HS-27A (cell line): ENCODE data around the gene PCDHGA2.
"Not testable (repeated sequence)": the region's sequence is repeated elsewhere in the genome, so short reads cannot be mapped to it uniquely, and the experiment has no call there.

Experiments
- DNase-seq: peaks from one replicate; pipeline ENCODE4 v3.0.0-alpha.2; 2012; ENCODE audit warnings: low read depth, missing footprints

PCDHGA2 gene

GRCh38 chr5:141338538-141339306 lies at the start of gene PCDHGA2:
Gene PCDHGA2 (plus strand): TSS chr5:141338760.
- no peak for DNase-seq

DNA sequence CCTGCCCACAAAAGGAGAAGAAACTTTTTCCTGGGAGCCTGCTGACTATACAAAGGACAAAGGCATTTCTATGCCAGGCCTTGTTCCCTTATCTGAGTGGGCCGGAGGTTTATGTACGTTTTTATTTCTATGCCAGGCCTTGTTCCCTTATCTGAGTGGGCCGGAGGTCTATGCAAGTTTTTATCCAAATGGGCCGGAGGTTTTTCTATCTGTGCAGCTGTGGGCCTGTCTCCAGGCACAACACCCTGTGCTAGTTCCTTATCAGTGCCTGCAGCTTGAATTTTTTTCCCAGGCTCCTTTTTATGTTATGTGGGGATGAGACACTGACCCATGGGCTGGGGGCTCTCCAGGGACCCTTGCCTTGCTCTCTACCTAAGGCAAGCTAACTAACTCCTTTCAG lies 40.2 kb upstream of the PCDHGA2 start:
- no peak for DNase-seq

DNA sequence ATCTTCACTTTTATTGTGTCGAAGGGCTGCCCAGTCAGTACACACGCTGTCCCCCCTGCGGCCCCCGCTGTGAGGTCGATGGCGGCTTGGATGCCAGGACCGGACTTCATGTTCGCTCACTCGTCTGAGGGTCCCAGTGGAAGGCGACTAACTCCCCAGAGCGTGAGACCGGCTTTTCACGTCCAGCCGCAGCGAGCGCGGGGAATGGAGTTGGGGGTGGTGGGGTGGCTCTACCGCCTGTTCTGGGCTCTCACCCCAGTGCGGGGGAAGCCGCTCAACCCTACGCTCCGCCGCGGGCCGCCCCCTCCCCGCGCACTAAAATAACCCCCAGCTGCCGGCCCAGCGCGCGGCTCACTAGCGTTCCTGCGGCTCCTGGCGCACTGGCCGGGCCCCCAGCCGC lies 34.8 kb upstream of the PCDHGA2 start, which contains the start of gene SLC25A2:
Gene SLC25A2 (minus strand): TSS at position 294 of the 400 bp plus-strand sequence. CDS start 184 bp downstream, at position 110.
- DNase-seq = no peak

- DNase-seq = no peak
Measured at GRCh38 chr5:141306630-141307029, 31.9 kb upstream of the PCDHGA2 start.

DNA sequence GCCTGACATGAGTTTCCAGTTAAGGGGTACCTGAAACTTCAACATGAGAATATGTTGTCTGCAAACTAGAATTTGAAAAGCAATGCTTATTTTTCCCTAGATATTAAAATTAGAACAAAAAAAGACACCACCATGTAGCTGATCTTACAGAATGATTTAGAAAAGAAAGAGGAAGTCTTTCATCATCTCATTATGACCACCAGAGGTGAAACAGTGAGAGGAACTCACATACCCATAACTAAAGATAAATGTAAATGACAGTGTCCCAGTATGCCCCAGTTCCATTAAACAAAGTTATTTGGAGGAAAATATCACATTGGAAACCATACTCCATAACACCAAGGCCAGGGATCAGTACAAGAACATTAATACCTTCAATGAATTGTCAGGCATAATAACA lies 24.8 kb upstream of the PCDHGA2 start:
- DNase-seq = no peak

DNA sequence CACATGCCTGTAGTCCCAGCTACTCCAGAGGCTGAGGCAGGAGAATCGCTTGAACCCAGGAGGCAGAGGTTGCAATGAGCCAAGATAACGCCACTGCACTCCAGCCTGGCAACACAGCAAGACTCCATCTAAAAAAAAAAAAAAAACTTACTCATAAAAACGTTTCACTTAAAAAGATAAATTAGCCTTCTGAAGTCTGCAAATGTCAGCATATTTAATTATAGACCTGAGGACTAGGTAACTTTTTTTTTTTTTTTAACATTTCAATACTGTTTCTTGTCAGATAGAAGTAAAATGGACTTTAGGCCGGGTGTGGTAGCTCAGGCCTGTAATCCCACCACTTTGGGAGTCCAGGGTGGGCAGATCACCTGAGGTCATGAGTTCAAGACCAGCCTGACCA lies 21.6 kb upstream of the PCDHGA2 start:
- not testable (repeated sequence) for DNase-seq

- DNase-seq = no peak
Measured at GRCh38 chr5:141319202-141319601, 19.4 kb upstream of the PCDHGA2 start.

DNA sequence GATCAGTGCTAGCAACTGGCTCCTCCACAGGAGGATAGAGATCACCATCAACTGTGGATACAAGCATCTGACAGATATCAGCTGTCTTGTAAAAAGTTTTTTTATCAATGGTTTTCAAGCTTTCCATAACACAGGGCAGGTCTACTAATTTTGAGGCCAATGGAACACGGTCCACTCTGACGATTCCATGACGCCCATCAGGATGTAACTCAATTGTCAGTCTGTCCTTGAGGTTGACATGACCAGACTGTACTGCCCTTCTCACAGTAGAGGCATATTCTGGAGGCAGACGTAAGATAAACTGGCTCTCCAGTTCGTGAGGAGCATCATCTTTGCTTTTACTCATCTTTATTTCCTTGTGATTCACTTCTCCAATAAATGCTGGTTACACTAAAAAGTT lies 18.9 kb upstream of the PCDHGA2 start:
- no peak for DNase-seq

DNA sequence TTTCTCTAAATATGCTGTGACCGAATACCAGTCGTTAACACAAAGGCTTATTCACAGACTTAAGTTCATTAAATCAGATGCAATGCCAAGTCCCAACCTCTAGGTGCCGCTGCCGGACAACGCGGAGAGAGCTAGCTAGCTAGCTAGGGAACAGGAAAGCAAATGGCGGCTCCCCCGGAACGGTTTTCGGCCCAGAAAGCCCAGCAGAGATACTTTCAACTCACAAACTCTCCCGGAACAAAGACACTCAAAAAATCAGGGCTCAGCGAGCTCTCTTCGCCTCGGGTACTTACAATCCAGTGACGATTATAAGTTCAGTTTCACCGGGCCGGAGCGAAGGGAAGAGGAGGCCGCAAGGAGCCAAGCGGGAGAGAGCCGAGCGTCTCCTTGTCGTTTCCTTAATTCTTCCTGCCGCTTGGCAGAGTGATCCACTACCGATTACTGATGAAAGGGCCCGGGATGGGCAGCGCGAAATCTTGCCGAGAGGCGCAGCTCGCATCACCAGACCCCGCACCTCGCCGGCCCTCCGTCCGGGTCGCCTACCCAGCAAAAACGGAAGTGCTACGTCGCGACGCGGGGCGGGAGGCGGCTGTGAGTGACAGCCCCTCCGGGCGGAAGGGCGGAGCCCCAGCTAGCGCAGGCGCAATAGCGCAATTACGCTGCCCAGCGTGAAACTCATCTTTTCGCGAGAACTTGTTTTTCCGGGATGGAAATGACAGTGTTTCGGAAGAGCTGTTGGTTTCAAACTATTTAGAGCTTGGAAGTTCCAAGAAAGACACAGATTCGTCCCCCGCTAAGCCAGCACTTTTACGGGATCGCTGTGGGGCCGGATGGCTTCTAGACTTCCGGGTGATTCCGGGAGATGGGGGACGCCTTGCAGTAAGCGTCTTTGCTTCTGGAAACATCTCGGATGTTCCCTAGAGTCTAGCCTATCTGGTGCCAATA lies 18.1 kb upstream of the PCDHGA2 start, which contains the start of gene TAF7:
Gene TAF7 (minus strand): TSS at position 560 of the 945 bp plus-strand sequence. CDS start 740 bp downstream, outside the sequence.
- DNase-seq = no peak

DNA sequence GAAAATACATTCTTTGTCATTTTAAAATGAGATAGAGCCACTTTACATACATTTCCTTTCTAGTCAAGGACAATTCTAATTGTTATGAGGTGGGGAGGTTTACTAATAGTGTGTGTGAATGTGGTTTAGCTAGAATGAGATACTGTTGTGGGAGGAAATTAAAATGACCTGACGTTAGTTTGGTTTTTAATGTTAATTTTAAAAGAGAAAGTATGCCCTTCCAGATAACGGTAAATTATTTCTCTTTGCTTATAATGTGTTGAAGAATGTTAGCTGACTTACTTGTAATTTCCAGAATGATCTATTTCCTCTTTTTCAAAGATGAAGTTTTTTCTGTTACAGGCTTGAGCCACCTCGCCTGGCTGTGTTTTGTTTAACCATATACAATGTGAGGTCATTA lies 16.3 kb upstream of the PCDHGA2 start:
- DNase-seq = no peak

DNA sequence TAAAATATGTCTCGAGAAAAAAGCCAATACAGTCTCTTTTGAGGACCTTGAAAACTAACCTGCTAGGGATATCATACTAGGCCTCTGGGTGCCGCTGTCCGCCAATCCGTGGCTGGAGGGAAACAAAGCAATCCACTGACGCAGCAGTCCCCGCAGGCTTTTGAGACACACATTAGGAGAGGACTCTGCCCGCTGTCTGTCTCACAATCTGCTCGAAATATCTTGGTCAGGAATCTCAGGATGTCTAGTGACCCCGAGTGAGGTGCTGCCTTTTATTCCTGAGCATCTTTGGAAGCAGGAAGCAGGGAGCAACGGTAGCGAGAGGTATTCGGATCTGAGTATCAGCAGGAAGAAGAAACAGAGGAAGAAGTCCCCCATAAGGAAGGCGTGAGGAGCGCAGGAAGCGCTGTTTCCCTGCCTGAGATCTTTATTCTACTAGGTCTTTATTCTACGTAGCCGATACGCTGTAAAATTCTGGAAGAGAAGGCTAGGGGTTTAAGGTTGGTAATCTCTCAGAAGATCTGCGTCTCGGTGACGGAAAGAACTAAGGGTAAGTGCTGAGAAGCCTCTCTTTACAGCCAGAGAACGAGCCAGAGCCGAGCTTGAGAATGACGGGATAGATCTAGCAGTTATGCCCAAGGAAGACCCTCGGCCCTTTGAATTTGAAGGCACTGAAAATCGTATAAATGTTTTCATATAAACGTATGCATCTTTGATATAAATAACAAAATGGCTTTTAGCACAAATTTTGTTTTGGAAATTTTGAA lies 12.3 kb upstream of the PCDHGA2 start:
- DNase-seq = no peak

DNA sequence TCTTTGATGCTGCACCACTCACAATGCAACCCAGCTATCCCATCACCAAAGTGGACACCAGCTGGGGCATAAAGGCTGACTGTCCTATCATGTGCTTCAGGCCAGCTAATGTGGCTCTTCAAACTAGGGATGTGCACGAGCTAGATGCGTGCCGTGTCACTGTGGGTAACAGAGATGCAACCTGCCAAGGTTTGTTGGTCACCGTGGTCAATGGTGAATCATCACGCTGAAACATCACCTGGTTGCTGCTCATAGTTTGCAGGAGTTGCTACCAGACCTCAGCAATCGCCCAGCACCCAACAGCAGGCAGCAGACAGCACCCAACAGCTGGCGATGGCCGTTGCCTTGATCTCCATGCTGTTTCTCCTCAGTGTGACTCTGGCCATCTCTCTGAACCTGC lies 10.3 kb upstream of the PCDHGA2 start:
- DNase-seq = no peak

DNA sequence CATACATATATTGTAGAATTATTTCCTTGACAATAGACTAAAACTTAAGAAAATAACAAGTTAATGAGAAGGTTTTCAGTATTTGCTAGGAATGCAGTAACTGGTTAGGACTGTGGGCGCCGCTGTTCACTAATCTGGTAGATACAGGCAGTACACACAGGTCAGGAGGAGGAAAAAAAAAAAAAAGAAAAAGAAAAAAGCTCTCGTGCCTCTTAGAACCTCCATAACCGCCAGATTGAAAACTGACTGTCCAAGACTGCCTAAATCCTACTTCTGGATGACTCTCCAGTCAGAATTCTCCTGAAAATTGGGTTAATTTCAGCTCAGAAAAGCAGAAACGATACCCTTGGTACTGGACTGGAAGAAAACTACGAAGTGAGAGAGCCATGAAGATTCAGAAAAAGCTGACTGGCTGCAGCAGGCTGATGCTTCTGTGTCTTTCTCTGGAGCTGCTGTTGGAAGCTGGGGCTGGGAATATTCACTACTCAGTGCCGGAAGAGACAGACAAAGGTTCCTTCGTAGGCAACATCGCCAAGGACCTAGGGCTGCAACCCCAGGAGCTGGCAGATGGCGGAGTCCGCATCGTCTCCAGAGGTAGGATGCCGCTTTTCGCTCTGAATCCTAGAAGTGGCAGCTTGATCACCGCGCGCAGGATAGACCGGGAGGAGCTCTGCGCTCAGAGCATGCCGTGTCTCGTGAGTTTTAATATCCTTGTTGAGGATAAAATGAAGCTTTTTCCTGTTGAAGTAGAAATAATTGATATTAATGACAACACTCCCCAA lies 8.1 kb upstream of the PCDHGA2 start, which contains the start of gene PCDHGA1:
Gene PCDHGA1 (plus strand): TSS at position 216 of the 782 bp plus-strand sequence.
- no peak for DNase-seq

DNA sequence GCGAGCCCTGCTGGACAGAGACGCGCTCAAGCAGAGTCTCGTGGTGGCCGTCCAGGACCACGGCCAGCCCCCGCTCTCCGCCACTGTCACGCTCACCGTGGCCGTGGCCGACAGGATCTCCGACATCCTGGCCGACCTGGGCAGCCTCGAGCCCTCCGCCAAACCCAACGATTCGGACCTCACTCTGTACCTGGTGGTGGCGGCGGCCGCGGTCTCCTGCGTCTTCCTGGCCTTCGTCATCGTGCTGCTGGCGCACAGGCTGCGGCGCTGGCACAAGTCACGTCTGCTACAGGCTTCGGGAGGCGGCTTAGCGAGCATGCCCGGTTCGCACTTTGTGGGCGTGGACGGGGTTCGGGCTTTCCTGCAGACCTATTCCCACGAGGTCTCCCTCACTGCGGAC lies 6.0 kb upstream of the PCDHGA2 start:
- DNase-seq = not testable (repeated sequence)

DNA sequence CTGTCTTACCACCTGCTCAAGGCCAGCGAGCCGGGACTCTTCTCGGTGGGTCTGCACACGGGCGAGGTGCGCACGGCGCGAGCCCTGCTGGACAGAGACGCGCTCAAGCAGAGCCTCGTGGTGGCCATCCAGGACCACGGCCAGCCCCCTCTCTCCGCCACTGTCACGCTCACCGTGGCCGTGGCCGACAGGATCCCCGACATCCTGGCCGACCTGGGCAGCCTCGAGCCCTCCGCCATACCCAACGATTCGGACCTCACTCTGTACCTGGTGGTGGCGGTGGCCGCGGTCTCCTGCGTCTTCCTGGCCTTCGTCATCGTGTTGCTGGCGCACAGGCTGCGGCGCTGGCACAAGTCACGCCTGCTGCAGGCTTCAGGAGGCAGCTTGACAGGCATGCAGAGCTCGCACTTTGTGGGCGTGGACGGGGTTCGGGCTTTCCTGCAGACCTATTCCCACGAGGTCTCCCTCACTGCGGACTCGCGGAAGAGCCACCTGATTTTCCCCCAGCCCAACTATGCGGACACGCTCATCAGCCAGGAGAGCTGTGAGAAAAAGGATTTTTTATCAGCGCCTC lies 2.3 kb downstream of the PCDHGA2 start:
- not testable (repeated sequence) for DNase-seq

GRCh38 chr5:141342773-141343172 lies 4.2 kb downstream of the PCDHGA2 start:
- no peak for DNase-seq

- no peak for DNase-seq
Measured at GRCh38 chr5:141343242-141343952, 4.8 kb downstream of the PCDHGA2 start, which contains the start of gene PCDHGA3. Gene PCDHGA3 (plus strand): TSS chr5:141343829. CDS start chr5:141344034, 205 bp downstream.

DNA sequence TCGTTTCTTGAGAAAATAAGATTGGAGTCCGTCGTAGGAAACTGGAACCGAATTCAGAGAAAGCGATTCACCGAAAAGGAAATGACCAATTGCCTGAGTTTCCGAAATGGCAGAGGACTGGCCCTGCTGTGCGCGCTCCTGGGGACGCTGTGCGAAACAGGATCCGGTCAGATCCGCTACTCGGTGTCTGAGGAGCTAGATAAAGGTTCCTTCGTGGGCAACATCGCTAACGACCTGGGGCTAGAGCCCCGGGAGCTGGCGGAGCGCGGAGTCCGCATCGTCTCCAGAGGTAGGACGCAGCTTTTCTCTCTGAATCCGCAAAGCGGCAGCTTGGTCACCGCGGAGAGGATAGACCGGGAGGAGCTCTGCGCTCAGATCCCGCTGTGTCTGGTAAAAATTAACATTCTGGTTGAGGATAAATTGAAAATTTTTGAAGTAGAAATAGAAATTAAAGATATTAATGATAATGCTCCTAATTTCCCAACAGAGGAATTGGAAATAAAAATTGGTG lies 5.4 kb downstream of the PCDHGA2 start:
- DNase-seq = no peak

DNA sequence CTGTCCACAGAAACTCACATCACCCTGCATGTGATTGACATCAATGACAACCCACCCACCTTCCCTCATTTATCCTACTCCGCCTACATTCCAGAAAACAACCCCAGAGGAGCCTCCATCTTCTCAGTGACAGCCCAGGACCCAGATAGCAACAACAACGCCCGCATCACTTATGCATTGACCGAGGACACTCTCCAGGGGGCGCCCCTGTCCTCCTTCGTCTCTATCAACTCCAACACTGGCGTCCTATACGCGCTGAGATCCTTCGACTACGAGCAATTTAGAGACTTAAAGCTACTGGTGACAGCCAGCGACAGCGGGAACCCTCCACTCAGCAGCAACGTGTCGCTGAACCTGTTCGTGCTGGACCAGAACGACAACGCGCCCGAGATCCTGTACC lies 6.8 kb downstream of the PCDHGA2 start:
- no peak for DNase-seq

- DNase-seq = not testable (repeated sequence)
Measured at GRCh38 chr5:141346017-141346416, 7.5 kb downstream of the PCDHGA2 start.
